HepG2 (cell line): Measurements from ENCODE around the gene PLEKHA8. TPM values are rescaled to one million over a fixed set of nuclear protein-coding genes. Genes with fewer than 3 reads are reported as not detected.

ENCODE experiments used
- ATAC-seq: fragments of 200-7000 bp; cut with Tn5 transposase; 3 replicates; pipeline ENCODE4 v1.9.1; 2020; ENCODE audit warnings: mild to moderate bottlenecking, moderate library complexity
- BruUV-seq: library from RNA; stranded (reverse); fragments of 400-500 nt; replicated peaks from 2 replicates; lab custom pipeline; 2021; lab: Mats Ljungman, UMichigan
- CTCF ChIA-PET: fragments of 300-600 bp; formaldehyde crosslinking; extraction: SDS; loops from one replicate; lab custom pipeline; 2021; ENCODE audit warnings: low total read pairs, inconsistent platforms, low intra/inter-chr PET ratio; lab: Yijun Ruan, JAX
- POLR2A ChIA-PET: fragments of 350-600 bp; sonication (Branson Sonifier 250); formaldehyde crosslinking; loops from one replicate; lab custom pipeline; 2020; ENCODE audit warnings: antibody characterized with exemption, inconsistent platforms; lab: Yijun Ruan, JAX
- DNase-seq: peaks from one replicate; pipeline ENCODE4 v3.0.0-alpha.2; 2015; ENCODE audit warnings: low spot score
- FAIRE-seq: peaks from 3 replicates; lab custom pipeline; 2011; peaks lifted over from hg19 to GRCh38; lab: Jason Lieb, UNC
- H2AFZ ChIP-seq: one replicate; pipeline ENCODE4 v1.6.1; 2011; ENCODE audit warnings: low read length, inconsistent platforms
- H3K27ac ChIP-seq: fragments of 300-600 bp; 3 replicates; pipeline ENCODE4 v1.8.0; 2011; ENCODE audit warnings: mixed run types, mild to moderate bottlenecking, mixed read lengths, low read length, inconsistent platforms; ENCODE audit not compliant: insufficient read depth; ENCODE audit errors: extremely low read length
- H3K27me3 ChIP-seq, 2 experiments: fragments of 200-600 bp in 1 of 2; 2 replicates in 1 of 2; 3 replicates in 1 of 2; pipeline versions ENCODE4 v1.6.0 to v1.8.0; 2011; ENCODE audit warnings: low read length in 2 of 2, mild to moderate bottlenecking in 2 of 2, moderate library complexity in 2 of 2, inconsistent platforms in 1 of 2; ENCODE audit not compliant: insufficient read depth in 2 of 2, control insufficient read depth in 1 of 2
- H3K36me3 ChIP-seq, 2 experiments: fragments of 200-600 bp in 1 of 2; replicated peaks in 1 of 2; 2 replicates in 1 of 2; 3 replicates in 1 of 2; pipeline versions ENCODE4 v1.5.1 to v1.8.0; 2011; ENCODE audit warnings: low read length in 2 of 2, inconsistent platforms in 1 of 2; ENCODE audit not compliant: insufficient read depth in 2 of 2, control insufficient read depth in 1 of 2
- H3K4me1 ChIP-seq: 2 replicates; pipeline ENCODE4 v1.5.1; 2012; ENCODE audit warnings: low read length, inconsistent platforms; ENCODE audit not compliant: insufficient read depth
- H3K4me2 ChIP-seq: 2 replicates; pipeline ENCODE4 v1.6.0; 2011; ENCODE audit warnings: low read depth, low read length, inconsistent platforms
- H3K4me3 ChIP-seq, 3 experiments: fragments of 200-600 bp in 1 of 3; sonication (generic), shearing (Covaris generic) in 1 of 3; replicated peaks in 1 of 3; 2 replicates each; pipeline ENCODE4 v1.5.1; 2011 to 2016; ENCODE audit warnings: low read length in 3 of 3, inconsistent platforms in 2 of 3, low read depth in 2 of 3, mild to moderate bottlenecking in 2 of 3, control low read depth in 1 of 3, mixed read lengths in 1 of 3; ENCODE audit not compliant: insufficient read depth in 1 of 3
- H3K79me2 ChIP-seq: one replicate; pipeline ENCODE4 v1.6.1; 2011; ENCODE audit warnings: low read length, inconsistent platforms; ENCODE audit not compliant: insufficient read depth
- H3K9ac ChIP-seq: 2 replicates; pipeline ENCODE4 v1.6.0; 2011; ENCODE audit warnings: mild to moderate bottlenecking, low read depth, low read length, inconsistent platforms; ENCODE audit not compliant: insufficient read depth
- H3K9me3 ChIP-seq: 2 replicates; pipeline ENCODE4 v1.5.1; 2012; ENCODE audit warnings: mild to moderate bottlenecking, low read length
- H4K20me1 ChIP-seq: 2 replicates; pipeline ENCODE4 v1.6.0; 2011; ENCODE audit warnings: inconsistent platforms, mild to moderate bottlenecking, low read length, moderate library complexity; ENCODE audit not compliant: insufficient read depth
- ATM ChIP-seq: fragments of 450-650 bp; IDR thresholded peaks from 2 replicates; pipeline ENCODE4 v1.7.1; 2017; ENCODE audit warnings: mild to moderate bottlenecking, borderline replicate concordance
- CHCHD3 ChIP-seq: sonication (generic); formaldehyde crosslinking; IDR thresholded peaks from 2 replicates; pipeline ENCODE4 v1.8.0; 2022; ENCODE audit warnings: mild to moderate bottlenecking, missing genetic modification reagents, moderate library complexity
- MLX ChIP-seq: IDR thresholded peaks from 2 replicates; pipeline ENCODE4 v1.6.1; 2016
- NRL ChIP-seq: sonication (generic); formaldehyde crosslinking; IDR thresholded peaks from 2 replicates; pipeline ENCODE4 v1.5.0; 2020; ENCODE audit warnings: missing genetic modification reagents, mild to moderate bottlenecking, moderate library complexity, borderline replicate concordance
- PPARG ChIP-seq: conservative IDR thresholded peaks from 2 replicates; pipeline ENCODE4 v1.6.1; 2016; ENCODE audit warnings: missing biosample characterization, missing genetic modification reagents
- PTBP1 ChIP-seq: fragments of 200-400 bp; formaldehyde crosslinking; IDR thresholded peaks from 2 replicates; pipeline ENCODE4 v1.6.1; 2018; ENCODE audit warnings: low read length, low read depth; ENCODE audit not compliant: poor library complexity, severe bottlenecking
- SKIL ChIP-seq: sonication (generic); formaldehyde crosslinking; IDR thresholded peaks from 2 replicates; pipeline ENCODE4 v1.8.0; 2022; ENCODE audit warnings: missing genetic modification reagents, mild to moderate bottlenecking, moderate library complexity, borderline replicate concordance
- SNAPC4 ChIP-seq: sonication (generic); formaldehyde crosslinking; IDR thresholded peaks from 2 replicates; pipeline ENCODE4 v1.4.0; 2020; ENCODE audit warnings: mild to moderate bottlenecking, missing genetic modification reagents
- TARDBP ChIP-seq: sonication (generic); formaldehyde crosslinking; IDR thresholded peaks from 2 replicates; pipeline ENCODE4 v1.8.0; 2022; ENCODE audit warnings: mild to moderate bottlenecking, missing genetic modification reagents
- TRIM22 ChIP-seq: fragments of 450-650 bp; IDR thresholded peaks from 2 replicates; pipeline ENCODE4 v1.6.1; 2017
- ZNF296 ChIP-seq: sonication (generic); formaldehyde crosslinking; conservative IDR thresholded peaks from 2 replicates; pipeline ENCODE4 v1.5.0; 2020; ENCODE audit warnings: mild to moderate bottlenecking, missing genetic modification reagents
- ZNF512B ChIP-seq: sonication (generic); formaldehyde crosslinking; IDR thresholded peaks from 2 replicates; pipeline ENCODE4 v1.5.1; 2020; ENCODE audit warnings: missing genetic modification reagents, mild to moderate bottlenecking, borderline replicate concordance
- ZNF567 ChIP-seq: sonication (generic); formaldehyde crosslinking; IDR thresholded peaks from 2 replicates; pipeline ENCODE4 v1.8.1; 2023; ENCODE audit warnings: mild to moderate bottlenecking, missing genetic modification reagents, borderline replicate concordance
- WGBS: methylation state at CpG from one replicate; pipeline ENCODE4 v1.1.6; 2017; ENCODE audit warnings: low lambda C conversion rate; 5-methylcytosine and 5-hydroxymethylcytosine counted together
- in situ Hi-C: cut with HindIII; loops from 2 replicates; pipeline ENCODE4 v1.10.0; 2017; ENCODE audit warnings: low pct_unique_long_range_greater_than_20kb; ENCODE audit not compliant: extremely low pct_ligation_motif_present
- intact Hi-C: fragments of 100-400 bp; cut with micrococcal nuclease; formaldehyde crosslinking; loops from one replicate; pipeline ENCODE4 v1.10.0; 2022; ENCODE audit not compliant: unreplicated experiment
- polyA plus RNA-seq, 8 experiments: library from polyadenylated mRNA; depleted of rRNA in 3 of 8; stranded (reverse) in 7 of 8; unstranded in 1 of 8; fragments of >200 nt; fragmentation: Illumina TruSeq in 4 of 8; extraction: Trizol in 4 of 8; gene quantifications; 2 replicates each; pipeline versions ENCODE4 v1.2.1 to v1.2.3, GENCODE V29; 2011 to 2016; ENCODE audit warnings: low read depth in 4 of 8, missing spikeins in 1 of 8, mixed read lengths in 1 of 8; ENCODE audit not compliant: insufficient read depth in 1 of 8
- total RNA-seq, 5 experiments: library from RNA; depleted of rRNA; stranded (reverse); fragments of >200 nt; fragmentation: Illumina TruSeq; extraction: Trizol; gene quantifications; 2 replicates each; pipeline ENCODE4 v1.2.3, GENCODE V29; 2016; ENCODE audit warnings: low read depth in 1 of 5

Gene PLEKHA8
- total and polyA plus RNA-seq, 2 of the 13 experiments (the other 11 are each of a cell fraction or from before 2014, with no cell fraction given) = 12.5 to 26.4 TPM

- ChIA-PET POLR2A (no interaction called here), CTCF (no interaction called here)
- H3K4me3 ChIP-seq = no peak overlapping the region
- peaks cover 7% of the 10 kb centered on the region; the same call in 1 of the 2 replicates for H3K4me1 ChIP-seq
- H3K9me3 ChIP-seq = no peaks in the 10 kb centered on the region
- no peak overlapping the region for H3K27ac ChIP-seq
- no peak for FAIRE-seq
- no peaks in the 10 kb centered on the region for H4K20me1 ChIP-seq
- H2AFZ ChIP-seq = no peak overlapping the region
- H3K79me2 ChIP-seq = no peaks in the 10 kb centered on the region
- no peak overlapping the region for H3K4me2 ChIP-seq
- intact Hi-C loops = no loop called here
- no peak for DNase-seq
- no peak for ATAC-seq
- no TSS peak for BruUV-seq
- H3K27me3 ChIP-seq = no peaks in the 10 kb centered on the region
- H3K36me3 ChIP-seq = peaks cover 0 to 18% of the 10 kb centered on the region in 2 experiments; a peak in 1 of 5 replicates
- 98% methylated on average over 5 of the region's 5 CpGs for WGBS
- H3K9ac ChIP-seq = no peak overlapping the region
- in situ Hi-C loops = no loop called here
- TF ChIP-seq TRIM22 (no peak), CHCHD3 (CRISPR knock-in tag) (no peak), ATM (no peak), SKIL (no peak), TARDBP (no peak), PTBP1 (no peak), MLX (CRISPR knock-in tag) (no peak), ZNF512B (CRISPR knock-in tag) (no peak), ZNF567 (no peak), SNAPC4 (CRISPR knock-in tag) (no peak), NRL (no peak), ZNF296 (CRISPR knock-in tag) (no peak), PPARG (CRISPR knock-in tag) (no peak)
Observed at GRCh38 chr7:30148426-30148825, 120.2 kb downstream of the PLEKHA8 start.
